ENCODE measurements around the gene MIS18BP1. TPM values are rescaled to one million over a fixed set of nuclear protein-coding genes. Genes with fewer than 3 reads are reported as not detected.

The MIS18BP1 gene
- total and polyA plus RNA-seq, 5 experiments from 2014 or later, result 16.2 to 20.9 (median 18.0) TPM

- ATAC-seq (no peak), DNase-seq (no peak)
- Mint-ChIP-seq H3K27me3 (peaks cover 0 to 6% (median 0%) of the 10 kb centered on the region in 5 donors), H3K4me1 (peaks cover 0 to 7% (median under 1%) of the 10 kb centered on the region in 4 donors), H3K4me3 (no peak overlapping the region), H3K9me3 (peaks cover 11 to 49% (median 39%) of the 10 kb centered on the region in 9 donors), H3K36me3 (peaks cover 0 to 40% (median 13%) of the 10 kb centered on the region in 3 donors), H3K27ac (peak overlapping the region in 1 of 10 donors; percentile 16)
- POLR2A ChIA-PET, result no interaction called here
These were observed 5.8 kb upstream of the MIS18BP1 start for GRCh38 chr14:45258805-45259204.

- DNase-seq (no peak), ATAC-seq (no peak)
- POLR2A ChIA-PET, result no interaction called here
- no peak overlapping the region for H3K27ac Mint-ChIP-seq
- peaks cover 11 to 49% (median 39%) of the 10 kb centered on the region in 9 donors for H3K9me3 Mint-ChIP-seq
- peaks cover 0 to 5% (median 0%) of the 10 kb centered on the region in 5 donors for H3K27me3 Mint-ChIP-seq
- H3K36me3 Mint-ChIP-seq, result peaks cover 0 to 40% (median 11%) of the 10 kb centered on the region in 3 donors
- H3K4me1 Mint-ChIP-seq, result peaks cover 0 to 7% (median 1%) of the 10 kb centered on the region in 4 donors
- no peak overlapping the region for H3K4me3 Mint-ChIP-seq
These were observed 5.1 kb upstream of the MIS18BP1 start for GRCh38 chr14:45258073-45258472.

- Mint-ChIP-seq H3K4me1 (peaks cover 8 to 30% (median 20%) of the 10 kb centered on the region in 4 donors), H3K36me3 (peaks cover 0 to 25% (median 11%) of the 10 kb centered on the region in 3 donors), H3K27me3 (no peaks in the 10 kb centered on the region), H3K9me3 (peaks cover 7 to 37% (median 31%) of the 10 kb centered on the region in 9 donors), H3K4me3 (peak overlapping the region in 4 of 10 donors; percentile 19 to 97 (median 61)), H3K27ac (peak overlapping the region in 1 of 10 donors; percentile 97)
- DNase-seq (no peak), ATAC-seq (no peak)
- POLR2A ChIA-PET, result no interaction called here
These were observed 1.8 kb upstream of the MIS18BP1 start for GRCh38 chr14:45254771-45255170.

- Mint-ChIP-seq H3K27ac (peak overlapping the region; percentile 89 to 98 (median 98)), H3K27me3 (no peaks in the 10 kb centered on the region), H3K4me1 (peaks cover 8 to 36% (median 20%) of the 10 kb centered on the region in 4 donors), H3K4me3 (peak overlapping the region; percentile 90 to 97 (median 96)), H3K9me3 (peaks cover 7 to 28% (median 21%) of the 10 kb centered on the region in 9 donors), H3K36me3 (peaks cover 0 to 18% (median 8%) of the 10 kb centered on the region in 3 donors)
- ATAC-seq, result no peak
- DNase-seq, result peak in 1 of 10 donors; percentile 58
- POLR2A ChIA-PET, result interaction anchor here (1.0 to 1.9 kb wide), 4 partner anchors 15 to 357 kb away, joined by 3 to 15 read pairs (median 10); partner anchors contain the start of genes FKBP3, KLHL28 and TOGARAM1
These were observed 830 bp upstream of the MIS18BP1 start for GRCh38 chr14:45253754-45254310.

GRCh38 chr14:45252366-45253069 lies 484 bp downstream of the MIS18BP1 start:
- POLR2A ChIA-PET, result interaction anchor here (0.6 to 1.9 kb wide), 6 partner anchors 16 to 356 kb away, joined by 3 to 15 read pairs (median 7); partner anchors contain the start of genes FKBP3, KLHL28 and TOGARAM1
- peaks cover 8 to 37% (median 20%) of the 10 kb centered on the region in 4 donors for H3K4me1 Mint-ChIP-seq
- peaks cover 0 to 4% (median 2%) of the 10 kb centered on the region in 3 donors for H3K36me3 Mint-ChIP-seq
- ATAC-seq, result no peak
- H3K27me3 Mint-ChIP-seq, result no peaks in the 10 kb centered on the region
- DNase-seq, result peak in 1 of 10 donors; percentile 12
- H3K27ac Mint-ChIP-seq, result peak overlapping the region; percentile 80 to 98 (median 97)
- peak overlapping the region; percentile 90 to 97 (median 96) for H3K4me3 Mint-ChIP-seq
- peaks cover 0 to 17% (median 8%) of the 10 kb centered on the region in 9 donors for H3K9me3 Mint-ChIP-seq

- Mint-ChIP-seq H3K27ac (peak overlapping the region in 9 of 10 donors; percentile 54 to 98 (median 83)), H3K27me3 (no peaks in the 10 kb centered on the region), H3K36me3 (no peaks in the 10 kb centered on the region), H3K4me3 (peak overlapping the region; percentile 90 to 97 (median 96)), H3K4me1 (peaks cover 8 to 37% (median 20%) of the 10 kb centered on the region in 4 donors), H3K9me3 (peaks cover 0 to 11% (median 2%) of the 10 kb centered on the region in 9 donors)
- DNase-seq (peak in 1 of 10 donors; percentile 10), ATAC-seq (no peak)
- POLR2A ChIA-PET, result interaction anchor here (0.6 to 1.9 kb wide), 4 partner anchors 89 to 290 kb away, joined by 3 to 15 read pairs (median 8); partner anchors contain the start of genes FKBP3, KLHL28 and TOGARAM1
These were observed 1.1 kb downstream of the MIS18BP1 start for GRCh38 chr14:45251912-45252311.

GRCh38 chr14:45249856-45250575 lies 3.0 kb downstream of the MIS18BP1 start:
- ATAC-seq, result no peak
- Mint-ChIP-seq H3K9me3 (peaks cover 0 to 4% (median 0%) of the 10 kb centered on the region in 9 donors), H3K27me3 (no peaks in the 10 kb centered on the region), H3K36me3 (no peaks in the 10 kb centered on the region), H3K4me3 (peak overlapping the region in 9 of 10 donors; percentile 1 to 69 (median 30)), H3K4me1 (peaks cover 8 to 35% (median 20%) of the 10 kb centered on the region in 4 donors), H3K27ac (peak overlapping the region in 4 of 10 donors; percentile 8 to 87 (median 52))
- DNase-seq, result no peak
- POLR2A ChIA-PET, result no interaction called here

GRCh38 chr14:45247427-45247826 lies 5.6 kb downstream of the MIS18BP1 start:
- Mint-ChIP-seq H3K4me1 (peaks cover 8 to 33% (median 19%) of the 10 kb centered on the region in 4 donors), H3K27me3 (no peaks in the 10 kb centered on the region), H3K4me3 (no peak overlapping the region), H3K36me3 (peaks cover 0 to 2% (median under 1%) of the 10 kb centered on the region in 3 donors), H3K9me3 (no peaks in the 10 kb centered on the region), H3K27ac (no peak overlapping the region)
- DNase-seq (no peak), ATAC-seq (no peak)
- POLR2A ChIA-PET, result no interaction called here

GRCh38 chr14:45246691-45247090 lies 6.3 kb downstream of the MIS18BP1 start:
- ATAC-seq (no peak), DNase-seq (no peak)
- H3K4me3 Mint-ChIP-seq, result no peak overlapping the region
- H3K4me1 Mint-ChIP-seq, result peaks cover 8 to 33% (median 15%) of the 10 kb centered on the region in 4 donors
- POLR2A ChIA-PET, result interaction anchor here (1.2 kb wide), 1 partner anchor 285 kb away, joined by 3 read pairs; no protein-coding TSS in a partner anchor
- H3K9me3 Mint-ChIP-seq, result no peaks in the 10 kb centered on the region
- H3K27me3 Mint-ChIP-seq, result no peaks in the 10 kb centered on the region
- H3K36me3 Mint-ChIP-seq, result peaks cover 0 to 7% (median 7%) of the 10 kb centered on the region in 3 donors
- H3K27ac Mint-ChIP-seq, result no peak overlapping the region

GRCh38 chr14:45246151-45246550 lies 6.9 kb downstream of the MIS18BP1 start:
- ATAC-seq (no peak), DNase-seq (no peak)
- POLR2A ChIA-PET, result interaction anchor here (1.2 kb wide), 1 partner anchor 285 kb away, joined by 3 read pairs; no protein-coding TSS in a partner anchor
- no peak overlapping the region for H3K27ac Mint-ChIP-seq
- H3K9me3 Mint-ChIP-seq, result no peaks in the 10 kb centered on the region
- peaks cover 0 to 13% (median 7%) of the 10 kb centered on the region in 3 donors for H3K36me3 Mint-ChIP-seq
- no peak overlapping the region for H3K4me3 Mint-ChIP-seq
- H3K4me1 Mint-ChIP-seq, result peaks cover 5 to 28% (median 10%) of the 10 kb centered on the region in 4 donors
- H3K27me3 Mint-ChIP-seq, result no peaks in the 10 kb centered on the region

- H3K9me3 Mint-ChIP-seq, result no peaks in the 10 kb centered on the region
These were observed 10.3 kb downstream of the MIS18BP1 start for GRCh38 chr14:45242706-45243105.

GRCh38 chr14:45238988-45239387 lies 14.0 kb downstream of the MIS18BP1 start:
- Mint-ChIP-seq H3K4me1 (peaks cover 0 to 6% (median 0%) of the 10 kb centered on the region in 4 donors), H3K9me3 (no peaks in the 10 kb centered on the region), H3K4me3 (no peak overlapping the region), H3K27ac (peak overlapping the region in 1 of 10 donors; percentile 17), H3K27me3 (no peaks in the 10 kb centered on the region), H3K36me3 (peaks cover 7 to 49% (median 23%) of the 10 kb centered on the region in 3 donors)
- ATAC-seq (no peak), DNase-seq (no peak)
- POLR2A ChIA-PET, result no interaction called here

More at GRCh38 chr14:45242706-45243105, 10.3 kb downstream of the MIS18BP1 start:
- Mint-ChIP-seq H3K27me3 (no peaks in the 10 kb centered on the region), H3K36me3 (peaks cover 0 to 31% (median 15%) of the 10 kb centered on the region in 3 donors), H3K4me1 (peaks cover 0 to 6% (median 0%) of the 10 kb centered on the region in 4 donors), H3K27ac (peak overlapping the region in 1 of 10 donors; percentile 15), H3K4me3 (no peak overlapping the region)
- POLR2A ChIA-PET, result no interaction called here
- ATAC-seq (no peak), DNase-seq (no peak)
